Measurements from ENCODE around the gene EIF3CL.
"Not testable (repeated sequence)": the region's sequence is repeated elsewhere in the genome, so short reads cannot be mapped to it uniquely, and the experiment has no call there.

Gene EIF3CL

GRCh38 chr16:28364268-28365173 lies 39.1 kb downstream of the EIF3CL start:
- not testable (repeated sequence) for DNase-seq (ENCODE audit: low read depth in 2 of 2)

GRCh38 chr16:28363408-28363807 lies 40.2 kb downstream of the EIF3CL start, which contains the start of gene NPIPB6:
Gene NPIPB6, minus strand, starts transcription at chr16:28363508. Its CDS starts 686 bp downstream, at chr16:28362822.
- DNase-seq (ENCODE audit: low read depth in 2 of 2) = not testable (repeated sequence)

- not testable (repeated sequence) for DNase-seq (ENCODE audit: low read depth in 2 of 2)
Observed at GRCh38 chr16:28362600-28362999, 41.0 kb downstream of the EIF3CL start.

GRCh38 chr16:28338230-28338629 lies 65.4 kb downstream of the EIF3CL start:
- DNase-seq (ENCODE audit: low read depth in 2 of 2) = not testable (repeated sequence)

GRCh38 chr16:28336940-28337710 lies 66.5 kb downstream of the EIF3CL start:
- not testable (repeated sequence) for DNase-seq (ENCODE audit: low read depth in 2 of 2)

GRCh38 chr16:28335678-28336077 lies 68.0 kb downstream of the EIF3CL start:
- DNase-seq (ENCODE audit: low read depth in 2 of 2) = not testable (repeated sequence)

GRCh38 chr16:28332632-28333031 lies 71.0 kb downstream of the EIF3CL start:
- not testable (repeated sequence) for DNase-seq (ENCODE audit: low read depth in 2 of 2)

GRCh38 chr16:28330981-28331380 lies 72.7 kb downstream of the EIF3CL start:
- DNase-seq (ENCODE audit: low read depth in 2 of 2) = not testable (repeated sequence)

GRCh38 chr16:28330232-28330631 lies 73.4 kb downstream of the EIF3CL start:
- DNase-seq (ENCODE audit: low read depth in 2 of 2) = not testable (repeated sequence)

All from activated CD4-positive, alpha-beta T cell treated with anti-CD3 and anti-CD28 coated beads for 24 hours (primary cell).